HG03280 (cell line): ENCODE data around the gene SKIL.

Experiments
- ATAC-seq: cut with Tn5 transposase; IDR thresholded peaks from one replicate; pipeline ENCODE4 v1.9.1; 2021; ENCODE audit warnings: mild to moderate bottlenecking, moderate library complexity; ENCODE audit not compliant: unreplicated experiment

SKIL gene

DNA sequence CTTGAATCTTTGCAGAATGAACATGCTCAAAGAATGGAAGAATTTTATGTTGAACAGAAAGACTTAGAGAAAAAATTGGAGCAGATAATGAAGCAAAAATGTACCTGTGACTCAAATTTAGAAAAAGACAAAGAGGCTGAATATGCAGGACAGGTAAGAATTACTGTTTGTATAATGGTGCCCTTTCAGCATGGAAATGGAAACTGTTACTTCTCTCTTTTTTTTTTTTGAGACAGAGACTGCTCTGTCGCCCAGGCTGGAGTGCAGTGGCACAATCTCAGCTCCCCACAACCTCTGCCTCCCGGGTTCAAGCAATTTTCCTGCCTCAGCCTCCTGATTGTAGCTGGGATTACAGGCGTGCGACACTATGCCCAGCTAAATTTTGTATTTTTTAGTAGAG is 33.6 kb downstream of the SKIL start:
- no peak for ATAC-seq

DNA sequence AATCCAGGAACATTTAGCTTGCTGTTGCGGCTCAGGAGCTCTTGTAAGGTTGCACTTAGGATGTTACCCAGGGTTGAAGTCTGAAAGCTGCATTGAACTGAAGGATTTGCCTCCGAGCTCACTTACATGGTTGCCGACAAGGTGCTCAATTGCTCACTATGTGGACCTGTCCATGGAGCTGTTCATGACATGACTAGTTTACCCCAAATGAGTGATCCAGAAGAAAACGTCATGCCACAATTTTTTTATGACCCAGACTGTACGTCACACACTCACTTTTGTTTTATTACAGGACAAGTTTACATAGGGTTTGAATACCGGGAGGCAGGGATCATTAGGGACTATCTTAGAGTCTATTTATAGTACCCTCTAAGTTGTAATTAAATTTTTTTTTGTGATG is 40.2 kb downstream of the SKIL start:
- no peak for ATAC-seq

DNA sequence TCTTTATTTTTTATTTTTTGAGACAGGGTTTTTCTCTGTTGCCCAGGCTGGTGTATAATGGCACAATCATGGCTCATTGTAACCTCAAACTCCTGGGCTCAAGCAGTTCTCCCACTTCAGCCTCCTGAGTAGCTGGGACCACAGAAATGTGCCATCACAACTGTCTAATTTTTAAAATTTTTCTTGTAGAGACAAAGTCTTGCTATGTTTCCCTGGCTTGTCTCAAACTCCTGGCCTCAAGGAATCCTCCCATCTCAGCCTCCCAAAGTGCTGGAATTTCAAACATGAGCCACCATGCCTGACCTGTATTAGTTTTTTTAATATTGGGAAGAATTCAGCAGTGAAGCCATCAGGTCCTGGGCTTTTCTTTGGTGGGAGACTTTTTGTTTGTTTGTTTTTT is 47.6 kb downstream of the SKIL start:
- ATAC-seq = no peak

DNA sequence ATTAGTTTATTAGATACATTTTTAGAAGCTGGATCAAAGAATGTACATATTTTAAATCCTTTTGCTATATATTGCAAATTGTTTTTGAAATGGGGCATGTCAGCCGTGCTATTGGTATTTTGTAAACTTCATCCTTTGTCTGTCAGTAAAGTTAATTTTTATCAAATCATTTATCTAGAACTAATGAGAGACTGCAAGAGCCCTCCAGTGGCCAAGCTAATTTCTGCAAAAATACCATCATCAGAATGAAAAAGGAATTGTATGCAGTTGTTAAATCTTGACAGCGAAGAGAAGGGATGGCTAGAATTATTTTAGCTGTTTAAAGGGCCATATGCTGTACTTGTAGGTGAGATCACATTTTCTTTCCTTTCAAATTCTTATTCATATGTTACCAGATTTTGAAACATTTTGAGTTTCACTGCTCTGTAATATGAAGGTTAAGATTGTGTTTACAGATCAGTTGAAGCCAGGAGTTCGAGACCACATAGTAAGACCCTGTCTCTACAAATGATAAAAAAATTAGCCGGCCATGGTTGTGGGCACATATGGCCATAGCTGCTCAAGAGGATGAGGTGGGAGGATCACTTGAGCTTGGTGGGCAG is 53.0 kb downstream of the SKIL start:
- ATAC-seq = no peak

- ATAC-seq = no peak
These were observed 55.8 kb downstream of the SKIL start for GRCh38 chr3:170413291-170413690.

DNA sequence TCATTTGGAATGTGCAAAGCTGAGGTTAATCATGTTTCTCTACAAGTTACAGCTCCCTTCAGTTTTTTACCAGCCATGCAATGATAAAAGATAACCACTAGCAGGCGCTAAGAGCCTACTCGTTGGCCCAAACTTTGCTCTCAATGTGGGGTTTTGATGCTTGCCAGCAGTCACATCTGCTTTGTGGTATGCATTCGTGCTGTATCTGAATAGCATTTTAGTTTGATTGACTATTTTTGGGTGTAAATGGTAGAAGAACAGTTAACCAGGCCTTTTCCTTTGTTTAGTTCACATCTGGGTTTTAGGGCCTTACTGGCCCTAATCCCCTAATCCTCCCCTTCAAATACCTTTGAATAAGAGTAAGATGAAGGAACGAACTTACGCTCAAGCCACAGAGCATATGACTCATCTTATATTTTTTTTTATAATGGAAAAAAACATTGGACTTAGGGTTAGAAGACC is 56.7 kb downstream of the SKIL start:
- ATAC-seq = no peak

DNA sequence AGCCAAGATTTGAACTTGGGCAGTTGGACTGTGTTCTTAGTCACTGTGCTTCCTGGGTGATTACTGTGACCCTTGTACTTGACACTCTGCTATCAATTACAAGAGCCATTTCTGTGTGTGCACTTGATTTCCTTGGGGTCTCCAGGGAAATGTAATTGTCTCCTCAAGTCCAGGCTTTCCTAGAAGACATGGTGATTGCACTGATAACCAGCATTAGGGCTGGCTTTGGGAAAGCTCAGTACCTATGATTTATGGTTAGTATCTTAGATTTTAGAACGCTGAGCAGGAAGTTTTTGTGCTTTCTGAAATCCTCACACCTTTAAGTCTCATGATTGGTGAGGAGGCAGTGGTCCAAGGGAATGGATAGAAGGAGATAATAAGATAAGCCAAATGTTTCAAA is 59.6 kb downstream of the SKIL start:
- ATAC-seq = no peak

GRCh38 chr3:170418422-170419398 is 61.2 kb downstream of the SKIL start, which contains the start of gene CLDN11:
Gene CLDN11 (plus strand): TSS chr3:170418868. CDS start chr3:170419067, 199 bp downstream.
- ATAC-seq = no peak

- no peak for ATAC-seq
These were observed 62.1 kb downstream of the SKIL start for GRCh38 chr3:170419557-170420087.

- ATAC-seq = no peak
These were observed 62.8 kb downstream of the SKIL start for GRCh38 chr3:170420307-170420821.

DNA sequence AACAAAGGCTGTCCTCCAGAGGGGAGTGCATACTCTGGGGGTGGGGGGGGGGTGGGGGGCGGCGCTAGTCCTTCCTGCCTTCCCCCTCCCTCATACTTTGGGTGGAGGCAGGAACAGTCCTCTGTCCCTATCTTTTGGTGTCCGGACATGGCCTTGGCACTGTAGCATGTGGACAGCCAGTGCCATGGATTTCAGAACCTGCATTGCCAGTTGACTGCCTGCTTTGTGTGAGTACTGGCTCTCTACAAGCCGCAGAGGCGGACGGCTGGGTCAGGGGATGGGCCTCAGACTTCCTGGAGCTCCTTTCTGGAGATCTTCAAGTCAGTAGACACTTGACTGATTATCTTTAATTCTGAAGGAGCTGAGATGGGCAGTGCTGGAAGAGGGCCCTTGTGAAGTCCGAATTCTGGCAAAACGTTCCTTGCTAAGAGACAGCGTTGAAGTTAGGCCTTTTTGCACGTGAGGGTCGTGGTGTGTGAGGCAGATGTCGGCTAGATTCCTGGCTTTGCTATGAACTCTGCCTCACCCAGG is 63.7 kb downstream of the SKIL start:
- no peak for ATAC-seq

GRCh38 chr3:170421758-170422157 is 64.2 kb downstream of the SKIL start:
- no peak for ATAC-seq

- ATAC-seq = no peak
These were observed 65.6 kb downstream of the SKIL start for GRCh38 chr3:170423001-170423615.

DNA sequence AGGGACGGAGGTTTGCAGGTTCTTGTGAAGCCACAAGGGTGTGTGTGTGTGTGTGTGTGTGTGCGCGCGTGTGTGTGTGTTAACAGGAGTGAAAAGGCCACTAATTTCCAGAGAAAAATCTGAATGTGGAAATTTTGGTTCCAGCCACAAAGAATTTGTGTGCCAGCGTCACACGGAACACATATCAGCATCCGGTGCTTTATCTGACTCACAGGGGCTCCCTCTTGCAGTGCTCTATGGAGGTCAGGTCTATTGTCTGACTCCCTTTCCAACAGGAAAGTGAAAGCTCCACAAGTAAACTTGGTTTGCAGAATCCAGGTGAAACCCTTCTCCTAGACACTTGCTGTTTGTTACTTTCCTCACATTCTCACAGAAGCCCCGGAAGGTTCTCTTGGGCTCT is 67.4 kb downstream of the SKIL start:
- ATAC-seq = no peak

DNA sequence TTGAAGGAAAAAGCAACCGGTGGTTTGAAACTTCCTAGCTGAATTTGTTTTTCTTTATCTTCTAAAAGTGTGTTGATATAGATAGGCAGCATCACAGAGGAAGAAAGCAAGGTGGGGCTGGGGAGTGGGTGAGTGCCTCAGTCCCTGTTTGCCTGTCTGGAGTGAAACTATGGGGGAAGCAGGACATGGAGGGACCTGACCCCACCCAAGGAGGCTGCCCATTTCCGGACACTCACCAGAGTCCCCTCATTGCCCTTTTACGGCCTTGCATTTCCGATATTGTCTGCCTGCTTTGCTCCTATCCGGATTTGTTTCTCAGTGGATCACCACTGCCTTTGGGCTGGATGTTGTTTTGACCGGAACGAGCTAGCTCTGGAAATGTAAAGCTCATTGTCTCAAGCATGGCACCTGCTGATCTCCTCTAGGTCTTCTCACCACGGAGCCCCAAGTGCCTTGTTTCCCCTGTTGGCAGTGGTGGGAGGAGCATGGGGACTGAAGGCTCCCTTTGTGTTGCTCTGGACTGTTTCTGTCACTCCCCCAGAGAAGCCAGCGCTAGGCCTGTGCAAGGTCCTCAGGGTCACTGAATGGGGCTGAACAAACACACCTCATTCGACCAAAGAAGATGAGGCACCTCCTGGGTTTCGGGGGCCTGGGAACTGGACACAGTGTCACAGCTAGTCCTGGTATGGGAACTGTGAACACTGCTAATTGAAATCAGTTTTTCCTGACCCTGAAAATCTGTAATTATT is 68.2 kb downstream of the SKIL start:
- ATAC-seq = no peak

- no peak for ATAC-seq
These were observed 68.8 kb downstream of the SKIL start for GRCh38 chr3:170426240-170426797.

- no peak for ATAC-seq
These were observed 70.6 kb downstream of the SKIL start for GRCh38 chr3:170428095-170428494.

GRCh38 chr3:170429050-170429449 is 71.5 kb downstream of the SKIL start:
- no peak for ATAC-seq

- ATAC-seq = no peak
These were observed 73.5 kb downstream of the SKIL start for GRCh38 chr3:170431054-170431453.

GRCh38 chr3:170432416-170432815 is 74.9 kb downstream of the SKIL start:
- no peak for ATAC-seq
